Activated CD4-positive, alpha-beta T cell treated with anti-CD3 and anti-CD28 coated beads, Interleukin-2, amount 10 ng/mL, durations not matched to agents 24 days and 14 days (primary cell): ENCODE measurements around the gene ICAM4. TPM values are rescaled to one million over a fixed set of nuclear protein-coding genes. Genes with fewer than 3 reads are reported as not detected.
"Not testable (repeated sequence)": the region's sequence is repeated elsewhere in the genome, so short reads cannot be mapped to it uniquely, and the experiment has no call there.

Source experiments
- DNase-seq: peaks from one replicate; pipeline ENCODE4 v3.0.0; 2022
- H3K27ac Mint-ChIP-seq: one replicate; pipeline ENCODE4 v1.8.0; 2022; ENCODE audit warnings: mild to moderate bottlenecking, mixed read lengths
- H3K27me3 Mint-ChIP-seq: one replicate; pipeline ENCODE4 v1.8.0; 2022; ENCODE audit warnings: mixed read lengths
- H3K36me3 Mint-ChIP-seq: one replicate; pipeline ENCODE4 v1.8.0; 2022; ENCODE audit warnings: low read depth, mild to moderate bottlenecking, mixed read lengths
- H3K4me1 Mint-ChIP-seq: one replicate; pipeline ENCODE4 v1.8.0; 2021; ENCODE audit warnings: mixed read lengths
- H3K4me3 Mint-ChIP-seq: one replicate; pipeline ENCODE4 v1.8.0; 2022; ENCODE audit warnings: mild to moderate bottlenecking, moderate library complexity, mixed read lengths
- H3K9me3 Mint-ChIP-seq: one replicate; pipeline ENCODE4 v1.8.0; 2021; ENCODE audit warnings: mixed read lengths
- intact Hi-C: fragments of 100-400 bp; cut with micrococcal nuclease; formaldehyde crosslinking; loops from one replicate; pipeline ENCODE4 v1.15.1; 2023
- total RNA-seq: library from RNA; stranded (reverse); gene quantifications from 2 replicates; pipeline ENCODE4 v1.2.3, GENCODE V29; 2022

Gene ICAM4
- total RNA-seq, 1 donor from 2014 or later: 0.79 TPM

- H3K36me3 Mint-ChIP-seq: peaks cover 57% of the 10 kb centered on the region
- intact Hi-C loops: no loop called here
- no peaks in the 10 kb centered on the region for H3K9me3 Mint-ChIP-seq
- DNase-seq: no peak
- peaks cover 33% of the 10 kb centered on the region for H3K4me1 Mint-ChIP-seq
- no peaks in the 10 kb centered on the region for H3K27me3 Mint-ChIP-seq
- peak overlapping the region; percentile 13 for H3K4me3 Mint-ChIP-seq
- H3K27ac Mint-ChIP-seq: no peak overlapping the region
Measured at GRCh38 chr19:10277795-10278589, 8.8 kb upstream of the ICAM4 start.

- H3K36me3 Mint-ChIP-seq: peaks cover 61% of the 10 kb centered on the region
- no peak for DNase-seq
- no peaks in the 10 kb centered on the region for H3K9me3 Mint-ChIP-seq
- peaks cover 29% of the 10 kb centered on the region for H3K4me1 Mint-ChIP-seq
- intact Hi-C loops: no loop called here
- H3K27me3 Mint-ChIP-seq: no peaks in the 10 kb centered on the region
- peak overlapping the region; percentile 51 for H3K4me3 Mint-ChIP-seq
- peak overlapping the region; percentile 75 for H3K27ac Mint-ChIP-seq
Measured at GRCh38 chr19:10278935-10279334, 7.8 kb upstream of the ICAM4 start.

GRCh38 chr19:10279737-10280442 lies 6.9 kb upstream of the ICAM4 start:
- H3K27ac Mint-ChIP-seq: peak overlapping the region; percentile 74
- no peaks in the 10 kb centered on the region for H3K9me3 Mint-ChIP-seq
- H3K36me3 Mint-ChIP-seq: peaks cover 60% of the 10 kb centered on the region
- H3K4me1 Mint-ChIP-seq: peaks cover 22% of the 10 kb centered on the region
- DNase-seq: no peak
- no peaks in the 10 kb centered on the region for H3K27me3 Mint-ChIP-seq
- no peak overlapping the region for H3K4me3 Mint-ChIP-seq
- intact Hi-C loops: no loop called here

GRCh38 chr19:10282043-10282442 lies 4.7 kb upstream of the ICAM4 start:
- Mint-ChIP-seq H3K36me3 (peaks cover 70% of the 10 kb centered on the region), H3K4me1 (peaks cover 41% of the 10 kb centered on the region)
- intact Hi-C loops, H3K27ac Mint-ChIP-seq, H3K9me3 Mint-ChIP-seq, DNase-seq, H3K4me3 Mint-ChIP-seq, H3K27me3 Mint-ChIP-seq: not testable (repeated sequence)

GRCh38 chr19:10283301-10284064 lies 3.3 kb upstream of the ICAM4 start:
- H3K27ac Mint-ChIP-seq: no peak overlapping the region
- intact Hi-C loops: no loop called here
- H3K9me3 Mint-ChIP-seq: no peaks in the 10 kb centered on the region
- H3K4me1 Mint-ChIP-seq: peaks cover 45% of the 10 kb centered on the region
- DNase-seq: no peak
- H3K27me3 Mint-ChIP-seq: peaks cover 4% of the 10 kb centered on the region
- H3K36me3 Mint-ChIP-seq: peaks cover 57% of the 10 kb centered on the region
- H3K4me3 Mint-ChIP-seq: no peak overlapping the region

- Mint-ChIP-seq H3K36me3 (peaks cover 52% of the 10 kb centered on the region), H3K9me3 (no peaks in the 10 kb centered on the region), H3K27me3 (peaks cover 10% of the 10 kb centered on the region), H3K4me1 (peaks cover 46% of the 10 kb centered on the region), H3K27ac (no peak overlapping the region), H3K4me3 (no peak overlapping the region)
- DNase-seq: no peak
- intact Hi-C loops: no loop called here
Measured at GRCh38 chr19:10284065-10284959, 2.4 kb upstream of the ICAM4 start.

- no peaks in the 10 kb centered on the region for H3K9me3 Mint-ChIP-seq
- intact Hi-C loops: no loop called here
- peak overlapping the region; percentile 7 for H3K27ac Mint-ChIP-seq
- H3K4me1 Mint-ChIP-seq: peaks cover 42% of the 10 kb centered on the region
- no peak for DNase-seq
- H3K36me3 Mint-ChIP-seq: peaks cover 49% of the 10 kb centered on the region
- H3K4me3 Mint-ChIP-seq: peak overlapping the region; percentile 12
- H3K27me3 Mint-ChIP-seq: peaks cover 10% of the 10 kb centered on the region
Measured at GRCh38 chr19:10284960-10285278, 1.8 kb upstream of the ICAM4 start.

GRCh38 chr19:10285393-10285792 lies 1.4 kb upstream of the ICAM4 start:
- Mint-ChIP-seq H3K4me1 (peaks cover 45% of the 10 kb centered on the region), H3K9me3 (no peaks in the 10 kb centered on the region), H3K36me3 (peaks cover 46% of the 10 kb centered on the region), H3K4me3 (peak overlapping the region; percentile 12), H3K27ac (peak overlapping the region; percentile 7), H3K27me3 (peaks cover 14% of the 10 kb centered on the region)
- intact Hi-C loops: no loop called here
- no peak for DNase-seq

- Mint-ChIP-seq H3K36me3 (peaks cover 26% of the 10 kb centered on the region), H3K9me3 (no peaks in the 10 kb centered on the region), H3K27ac (peak overlapping the region; percentile 66), H3K27me3 (peaks cover 41% of the 10 kb centered on the region), H3K4me3 (peak overlapping the region; percentile 88), H3K4me1 (peaks cover 72% of the 10 kb centered on the region)
- intact Hi-C loops: no loop called here
- DNase-seq: peak; percentile 82
Measured at GRCh38 chr19:10288662-10289166, 2.0 kb downstream of the ICAM4 start.

- Mint-ChIP-seq H3K27me3 (peaks cover 42% of the 10 kb centered on the region), H3K4me3 (peak overlapping the region; percentile 88), H3K4me1 (peaks cover 73% of the 10 kb centered on the region), H3K9me3 (no peaks in the 10 kb centered on the region), H3K27ac (peak overlapping the region; percentile 66), H3K36me3 (peaks cover 22% of the 10 kb centered on the region)
- intact Hi-C loops: no loop called here
- peak; percentile 88 for DNase-seq
Measured at GRCh38 chr19:10289167-10289835, 2.5 kb downstream of the ICAM4 start.

GRCh38 chr19:10289836-10290356 lies 3.1 kb downstream of the ICAM4 start, which contains the start of gene ICAM5:
Gene ICAM5, plus strand, starts transcription at chr19:10289952. Its CDS starts 92 bp downstream, at chr19:10290044.
- DNase-seq: peak; percentile 81
- intact Hi-C loops: loop anchor here (1.0 to 5.0 kb wide), 3 partner anchors 20 to 277 kb away; partner anchors contain the start of genes CDKN2D and KRI1
- Mint-ChIP-seq H3K36me3 (peaks cover 19% of the 10 kb centered on the region), H3K27me3 (peaks cover 46% of the 10 kb centered on the region), H3K4me1 (peaks cover 75% of the 10 kb centered on the region), H3K4me3 (peak within 1 kb of the TSS; percentile 88), H3K27ac (peak within 1 kb of the TSS; percentile 78), H3K9me3 (no peaks in the 10 kb centered on the region)

- intact Hi-C loops: loop anchor here (1.0 to 5.0 kb wide), 3 partner anchors 20 to 277 kb away; partner anchors contain the start of genes CDKN2D and KRI1
- Mint-ChIP-seq H3K27ac (peak overlapping the region; percentile 78), H3K4me1 (peaks cover 70% of the 10 kb centered on the region)
Measured at GRCh38 chr19:10290357-10290875, 3.7 kb downstream of the ICAM4 start.

More at GRCh38 chr19:10290357-10290875, 3.7 kb downstream of the ICAM4 start:
- H3K4me3 Mint-ChIP-seq: peak overlapping the region; percentile 88
- no peaks in the 10 kb centered on the region for H3K9me3 Mint-ChIP-seq
- peaks cover 14% of the 10 kb centered on the region for H3K36me3 Mint-ChIP-seq
- H3K27me3 Mint-ChIP-seq: peaks cover 47% of the 10 kb centered on the region
- DNase-seq: peak; percentile 74
